ENCODE measurements around the gene IGF2BP2. TPM values are rescaled to one million over a fixed set of nuclear protein-coding genes. Genes with fewer than 3 reads are reported as not detected.

The IGF2BP2 gene
- total RNA-seq, 1 donor from 2014 or later = 101 TPM

DNA sequence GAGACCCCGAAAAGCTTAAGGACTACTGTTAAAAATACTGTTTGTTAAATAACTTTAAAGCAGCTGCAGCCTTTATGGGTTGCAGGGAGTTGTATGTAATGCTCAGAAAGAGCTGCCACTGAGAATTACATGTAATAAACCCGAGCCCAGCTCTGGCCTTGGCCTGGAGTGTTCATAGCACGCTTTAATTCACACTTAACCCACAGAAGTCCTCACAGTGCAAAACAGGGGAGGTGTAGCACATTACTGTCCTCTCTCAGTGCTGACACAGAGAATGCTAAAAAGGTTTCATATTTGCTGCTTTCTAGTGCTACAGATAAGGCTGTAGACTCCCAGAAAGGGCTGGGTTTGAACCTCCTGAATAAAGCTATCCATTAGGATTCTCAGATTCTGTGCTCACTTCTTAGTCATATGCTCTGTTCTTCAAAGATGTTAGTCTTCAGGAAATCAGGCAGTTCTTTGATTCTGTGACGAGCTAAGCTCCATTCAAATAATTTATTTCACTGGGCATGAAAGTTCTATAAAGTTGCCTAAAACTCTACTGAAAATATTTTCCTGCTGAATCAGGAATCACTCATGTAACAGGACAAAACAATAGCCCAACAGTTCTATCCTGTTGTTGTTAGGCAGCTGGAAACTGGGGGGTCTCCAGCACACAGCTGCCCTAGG lies 130.7 kb downstream of the IGF2BP2 start:
- TF ChIP-seq, protein P1, sequence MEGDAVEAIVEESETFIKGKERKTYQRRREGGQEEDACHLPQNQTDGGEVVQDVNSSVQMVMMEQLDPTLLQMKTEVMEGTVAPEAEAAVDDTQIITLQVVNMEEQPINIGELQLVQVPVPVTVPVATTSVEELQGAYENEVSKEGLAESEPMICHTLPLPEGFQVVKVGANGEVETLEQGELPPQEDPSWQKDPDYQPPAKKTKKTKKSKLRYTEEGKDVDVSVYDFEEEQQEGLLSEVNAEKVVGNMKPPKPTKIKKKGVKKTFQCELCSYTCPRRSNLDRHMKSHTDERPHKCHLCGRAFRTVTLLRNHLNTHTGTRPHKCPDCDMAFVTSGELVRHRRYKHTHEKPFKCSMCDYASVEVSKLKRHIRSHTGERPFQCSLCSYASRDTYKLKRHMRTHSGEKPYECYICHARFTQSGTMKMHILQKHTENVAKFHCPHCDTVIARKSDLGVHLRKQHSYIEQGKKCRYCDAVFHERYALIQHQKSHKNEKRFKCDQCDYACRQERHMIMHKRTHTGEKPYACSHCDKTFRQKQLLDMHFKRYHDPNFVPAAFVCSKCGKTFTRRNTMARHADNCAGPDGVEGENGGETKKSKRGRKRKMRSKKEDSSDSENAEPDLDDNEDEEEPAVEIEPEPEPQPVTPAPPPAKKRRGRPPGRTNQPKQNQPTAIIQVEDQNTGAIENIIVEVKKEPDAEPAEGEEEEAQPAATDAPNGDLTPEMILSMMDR (IDR thresholded peaks at IDR 0.05) = no peak
- no peaks in the 10 kb centered on the region for H3K9me3 Mint-ChIP-seq (ENCODE audit: unreplicated experiment)
- peak overlapping the region; percentile 38 for H3K27ac Mint-ChIP-seq (ENCODE audit: unreplicated experiment)
- peaks cover 20% of the 10 kb centered on the region for H3K36me3 Mint-ChIP-seq (ENCODE audit: unreplicated experiment)
- DNase-seq (ENCODE audit: extremely low spot score, unreplicated experiment) = no peak
- no peaks in the 10 kb centered on the region for H3K27me3 Mint-ChIP-seq (ENCODE audit: unreplicated experiment)
- no peak overlapping the region for H3K4me3 Mint-ChIP-seq (ENCODE audit: unreplicated experiment)
- peaks cover 27% of the 10 kb centered on the region for H3K4me1 Mint-ChIP-seq (ENCODE audit: unreplicated experiment)

DNA sequence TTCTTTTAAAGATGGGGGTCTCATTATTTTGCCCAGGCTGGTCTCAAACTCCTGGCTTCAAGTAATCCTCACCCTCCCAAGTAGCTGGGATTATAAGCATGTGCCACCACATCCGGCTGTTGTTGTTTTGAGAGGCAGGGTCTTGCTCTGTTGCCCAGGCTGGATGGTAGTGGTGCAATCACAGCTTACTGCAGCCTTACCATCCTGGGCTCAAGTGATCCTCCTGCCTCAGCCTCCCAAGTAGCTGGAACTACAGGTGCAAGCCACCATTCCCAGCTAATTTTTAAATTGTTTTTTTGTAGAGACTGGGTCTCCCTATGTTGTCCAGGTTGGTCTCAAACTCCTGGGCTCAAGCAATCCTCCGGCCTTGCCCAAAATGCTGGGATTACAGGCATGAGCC lies 133.2 kb downstream of the IGF2BP2 start:
- peaks cover 38% of the 10 kb centered on the region for H3K4me1 Mint-ChIP-seq (ENCODE audit: unreplicated experiment)
- peaks cover 28% of the 10 kb centered on the region for H3K36me3 Mint-ChIP-seq (ENCODE audit: unreplicated experiment)
- H3K27me3 Mint-ChIP-seq (ENCODE audit: unreplicated experiment) = no peaks in the 10 kb centered on the region
- TF ChIP-seq, protein P1 (IDR thresholded peaks at IDR 0.05) = no peak
- no peaks in the 10 kb centered on the region for H3K9me3 Mint-ChIP-seq (ENCODE audit: unreplicated experiment)
- no peak for DNase-seq (ENCODE audit: extremely low spot score, unreplicated experiment)
- no peak overlapping the region for H3K27ac Mint-ChIP-seq (ENCODE audit: unreplicated experiment)
- no peak overlapping the region for H3K4me3 Mint-ChIP-seq (ENCODE audit: unreplicated experiment)

DNA sequence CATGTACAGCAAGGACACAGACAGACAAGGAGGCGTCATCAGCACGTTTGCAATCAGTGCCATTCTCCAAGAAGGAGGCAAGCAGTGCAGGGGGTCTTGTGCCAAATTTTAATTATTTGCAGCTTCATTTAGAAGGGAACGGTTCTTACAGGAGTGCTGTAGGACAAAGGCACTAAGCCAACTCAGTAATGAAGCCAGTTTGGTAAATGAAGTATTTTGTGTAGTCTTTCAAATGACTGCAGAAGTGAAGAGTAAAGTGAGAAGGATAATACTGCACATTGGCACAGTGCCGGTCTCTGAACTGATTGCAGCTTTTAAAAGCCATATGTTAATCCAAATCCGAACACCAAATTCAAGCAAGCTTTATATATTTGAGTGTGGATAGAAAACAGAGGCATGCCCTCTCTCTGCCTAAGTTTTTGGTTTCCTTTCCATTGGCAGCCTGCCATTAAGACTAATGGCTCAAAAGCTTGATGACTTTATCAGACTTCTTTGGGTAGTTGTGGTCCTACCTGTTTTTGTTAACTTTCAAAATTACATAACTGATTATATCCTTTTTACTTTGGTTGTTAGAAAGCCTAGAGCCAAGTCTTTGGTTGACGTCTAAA lies 137.5 kb downstream of the IGF2BP2 start:
- H3K4me3 Mint-ChIP-seq (ENCODE audit: unreplicated experiment) = no peak overlapping the region
- peaks cover 22% of the 10 kb centered on the region for H3K4me1 Mint-ChIP-seq (ENCODE audit: unreplicated experiment)
- peak overlapping the region; percentile 7 for H3K27ac Mint-ChIP-seq (ENCODE audit: unreplicated experiment)
- TF ChIP-seq, protein P1 (IDR thresholded peaks at IDR 0.05) = no peak
- peaks cover 48% of the 10 kb centered on the region for H3K36me3 Mint-ChIP-seq (ENCODE audit: unreplicated experiment)
- H3K9me3 Mint-ChIP-seq (ENCODE audit: unreplicated experiment) = peaks cover 2% of the 10 kb centered on the region
- H3K27me3 Mint-ChIP-seq (ENCODE audit: unreplicated experiment) = no peaks in the 10 kb centered on the region
- DNase-seq (ENCODE audit: extremely low spot score, unreplicated experiment) = no peak

DNA sequence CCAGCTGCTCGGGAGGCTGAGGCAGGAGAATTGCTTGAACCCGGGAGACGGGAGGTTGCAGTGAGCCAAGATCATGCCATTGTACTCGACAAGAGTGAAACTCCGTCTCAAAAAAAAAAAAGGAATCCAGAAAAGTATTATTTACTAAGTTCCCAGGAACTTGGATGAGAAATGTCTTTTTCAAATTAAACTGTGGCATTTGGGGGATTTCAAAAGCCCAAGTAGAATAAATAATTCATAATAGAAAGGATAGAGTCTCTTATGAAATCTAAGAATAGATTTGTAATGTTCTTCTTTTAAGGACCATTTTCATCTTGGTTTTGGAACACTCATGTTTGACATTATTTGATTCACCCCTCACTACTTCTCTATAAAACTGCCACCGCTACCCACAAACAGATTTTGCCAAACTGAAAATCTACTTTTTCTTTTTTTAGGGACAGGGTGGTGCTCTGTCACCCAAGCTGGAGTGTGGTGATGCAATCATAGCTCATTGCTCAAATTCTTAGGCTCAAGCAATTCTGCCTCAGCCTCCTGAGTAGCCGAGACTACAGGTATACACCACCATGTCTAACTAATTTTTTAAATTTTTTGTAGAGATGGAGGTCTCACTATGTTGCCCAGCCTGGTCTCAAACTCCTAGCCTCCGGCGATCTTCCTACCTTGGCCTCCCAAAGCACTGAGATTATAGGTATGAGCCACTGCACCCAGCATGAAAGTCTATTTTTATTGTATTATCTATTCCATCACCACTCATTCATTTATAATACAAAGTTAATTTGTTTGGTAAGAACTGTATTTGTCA lies 139.4 kb downstream of the IGF2BP2 start:
- TF ChIP-seq, protein P1 (IDR thresholded peaks at IDR 0.05) = no peak
- peaks cover 22% of the 10 kb centered on the region for H3K4me1 Mint-ChIP-seq (ENCODE audit: unreplicated experiment)
- H3K36me3 Mint-ChIP-seq (ENCODE audit: unreplicated experiment) = peaks cover 54% of the 10 kb centered on the region
- H3K27ac Mint-ChIP-seq (ENCODE audit: unreplicated experiment) = no peak overlapping the region
- H3K9me3 Mint-ChIP-seq (ENCODE audit: unreplicated experiment) = peaks cover 4% of the 10 kb centered on the region
- no peak overlapping the region for H3K4me3 Mint-ChIP-seq (ENCODE audit: unreplicated experiment)
- no peak for DNase-seq (ENCODE audit: extremely low spot score, unreplicated experiment)
- H3K27me3 Mint-ChIP-seq (ENCODE audit: unreplicated experiment) = no peaks in the 10 kb centered on the region

DNA sequence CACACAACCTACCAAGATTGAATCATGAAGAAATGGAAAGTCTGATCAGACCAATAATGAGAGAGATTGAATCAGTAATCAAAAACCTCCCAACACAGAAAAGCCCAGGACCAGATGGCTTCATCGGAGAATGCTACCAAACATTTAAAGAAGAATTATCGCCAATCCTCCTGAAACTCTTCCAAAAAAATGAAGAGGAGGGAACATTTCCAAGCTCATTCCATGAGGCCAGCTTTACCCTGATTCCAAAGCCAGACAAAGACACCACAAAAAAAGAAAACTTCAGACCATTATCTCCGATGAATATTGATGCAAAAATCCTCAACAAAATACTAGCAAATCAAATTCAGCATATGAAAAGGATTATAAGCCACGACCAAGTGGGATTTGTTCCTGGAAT lies 144.6 kb downstream of the IGF2BP2 start:
- peaks cover 66% of the 10 kb centered on the region for H3K36me3 Mint-ChIP-seq (ENCODE audit: unreplicated experiment)
- peaks cover 13% of the 10 kb centered on the region for H3K9me3 Mint-ChIP-seq (ENCODE audit: unreplicated experiment)
- no peak overlapping the region for H3K4me3 Mint-ChIP-seq (ENCODE audit: unreplicated experiment)
- no peaks in the 10 kb centered on the region for H3K27me3 Mint-ChIP-seq (ENCODE audit: unreplicated experiment)
- H3K4me1 Mint-ChIP-seq (ENCODE audit: unreplicated experiment) = peaks cover 5% of the 10 kb centered on the region
- no peak overlapping the region for H3K27ac Mint-ChIP-seq (ENCODE audit: unreplicated experiment)
- TF ChIP-seq, protein P1 (IDR thresholded peaks at IDR 0.05) = no peak
- DNase-seq (ENCODE audit: extremely low spot score, unreplicated experiment) = no peak

Data from osteocyte (in vitro differentiated cells).